HEK293T (cell line): Measurements from ENCODE around the gene ISX.

Experiments used
- FOXM1 ChIP-seq: fragments of 450-650 bp; IDR thresholded peaks from 2 replicates; pipeline ENCODE4 v1.6.1; 2017; ENCODE audit warnings: mild to moderate bottlenecking, borderline replicate concordance
- SUZ12 ChIP-seq: fragments of 450-650 bp; IDR thresholded peaks from 2 replicates; pipeline ENCODE4 v1.6.1; 2016; ENCODE audit warnings: mild to moderate bottlenecking
- TARDBP ChIP-seq: fragments of 450-650 bp; IDR thresholded peaks from 2 replicates; pipeline ENCODE4 v1.6.1; 2016

DNA sequence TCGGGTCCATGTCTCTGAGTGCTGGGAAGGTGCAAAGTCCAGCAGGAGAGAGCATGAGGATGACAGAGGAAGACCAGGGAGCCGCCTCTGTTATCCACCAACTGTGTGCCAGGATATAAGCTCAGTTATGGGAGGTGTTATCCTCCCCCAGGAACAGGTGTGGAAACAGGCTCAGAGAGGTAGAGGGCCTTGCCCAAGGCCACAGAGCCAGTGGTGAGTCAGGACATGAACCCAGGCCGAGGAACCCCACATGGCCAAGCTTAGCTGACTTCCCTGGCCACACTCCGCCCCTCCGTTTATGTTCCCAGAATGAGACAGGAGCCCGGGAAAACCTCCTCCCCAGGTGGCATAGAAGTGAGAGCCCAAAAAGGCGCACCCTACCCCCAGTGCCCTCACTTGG is 50.3 kb downstream of the ISX start:
- TF ChIP-seq TARDBP (no peak), FOXM1 (no peak), SUZ12 (no peak)
